HG02852 (cell line): ENCODE measurements around the gene PRSS23.
A peak's percentile ranks its signal among the peaks of the same experiment; 100 is the strongest.

ENCODE experiments used
- ATAC-seq: cut with Tn5 transposase; IDR thresholded peaks from one replicate; pipeline ENCODE4 v1.9.1; 2021; ENCODE audit warnings: mild to moderate bottlenecking, moderate library complexity; ENCODE audit not compliant: unreplicated experiment

The PRSS23 gene

GRCh38 chr11:86790195-86790725 is 10.1 kb upstream of the PRSS23 start:
- no peak for ATAC-seq

DNA sequence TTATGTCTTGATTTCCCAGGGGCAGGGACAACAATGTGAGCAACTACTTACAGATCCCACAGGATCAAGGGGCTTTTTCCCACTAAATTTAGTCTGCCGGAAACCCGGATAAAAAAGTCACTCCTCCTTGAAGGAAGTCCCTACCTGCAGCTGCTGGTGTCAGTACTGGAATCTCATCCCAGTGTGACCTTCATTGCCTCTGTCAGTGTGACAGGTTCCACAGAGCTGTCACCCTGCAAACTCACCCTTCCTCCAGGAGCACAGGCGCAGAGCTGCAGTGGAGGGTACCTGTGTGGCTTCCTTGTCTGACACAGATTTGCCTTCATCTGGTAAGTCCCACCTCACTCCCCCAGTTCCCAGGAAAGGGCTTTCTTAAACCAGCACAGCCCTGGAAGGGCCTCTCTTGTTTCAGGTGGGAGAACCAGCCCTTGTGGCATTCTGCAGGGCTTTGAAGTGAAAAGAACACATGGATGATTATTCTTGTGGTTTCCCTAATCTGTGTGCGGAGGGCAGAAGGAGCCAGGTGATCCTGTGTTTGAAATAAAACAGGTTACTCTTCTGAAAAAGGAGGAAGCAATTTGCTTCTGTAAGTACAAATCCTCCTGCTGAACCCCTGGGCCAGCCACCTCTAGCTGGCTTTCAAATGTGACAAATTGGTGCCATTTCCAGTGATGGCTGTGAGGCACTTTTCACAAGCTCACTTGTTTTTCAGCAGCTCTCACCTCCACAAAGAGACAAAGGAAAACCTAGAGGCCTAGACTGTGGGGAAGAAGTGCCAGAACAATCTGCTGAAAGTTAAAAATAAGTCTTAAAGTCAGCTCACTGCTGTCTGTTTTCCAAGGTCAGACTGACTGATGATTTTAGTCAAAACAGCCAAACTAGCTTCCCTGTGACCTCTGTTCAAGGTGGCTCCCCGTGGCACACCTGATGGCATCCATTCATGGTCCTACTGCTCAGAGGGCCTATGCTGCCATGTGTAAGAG is 9.2 kb upstream of the PRSS23 start:
- ATAC-seq: no peak

DNA sequence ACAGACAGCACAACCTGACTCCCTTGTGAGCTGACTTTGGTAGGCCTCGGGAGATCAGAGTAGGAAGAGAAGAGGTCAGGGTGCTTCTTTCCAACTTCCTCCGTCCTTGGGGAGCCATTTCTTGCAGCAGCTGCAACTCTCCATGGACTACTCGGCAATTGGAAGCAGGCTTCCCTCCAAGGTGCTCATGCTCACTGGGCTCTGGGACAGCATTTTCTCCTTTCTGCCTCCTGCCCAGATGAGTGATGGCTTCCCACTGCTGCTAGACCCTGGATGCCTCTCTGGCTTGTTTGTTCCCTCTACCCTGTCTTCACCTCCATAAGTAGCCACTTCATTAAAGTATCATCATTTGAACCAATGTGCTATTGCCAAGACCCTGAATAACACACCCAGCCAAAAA is 8.2 kb upstream of the PRSS23 start:
- ATAC-seq: no peak

- ATAC-seq: no peak
Observed at GRCh38 chr11:86793307-86793706, 7.0 kb upstream of the PRSS23 start.

- no peak for ATAC-seq
Observed at GRCh38 chr11:86795511-86795910, 4.8 kb upstream of the PRSS23 start.

- no peak for ATAC-seq
Observed at GRCh38 chr11:86795949-86796348, 4.4 kb upstream of the PRSS23 start.

DNA sequence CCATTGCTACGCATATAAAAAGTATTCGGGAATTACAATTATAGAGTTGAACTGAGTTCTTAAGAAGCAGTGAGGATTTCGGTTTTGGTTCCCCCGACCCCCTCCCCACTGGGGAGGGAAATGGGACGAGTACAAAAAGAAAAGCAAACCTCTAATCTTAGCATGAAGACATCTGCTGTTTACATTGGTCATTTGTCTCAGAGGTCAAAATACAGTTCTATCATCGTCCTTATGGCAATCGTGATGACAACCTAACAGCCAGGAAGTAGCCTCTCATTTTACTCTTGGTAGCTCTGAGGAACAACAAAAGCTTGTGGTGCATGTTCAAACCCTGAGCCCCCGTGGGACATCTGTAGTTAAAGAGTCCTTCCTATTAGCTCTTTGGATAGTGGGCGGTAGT is 3.2 kb upstream of the PRSS23 start:
- no peak for ATAC-seq

DNA sequence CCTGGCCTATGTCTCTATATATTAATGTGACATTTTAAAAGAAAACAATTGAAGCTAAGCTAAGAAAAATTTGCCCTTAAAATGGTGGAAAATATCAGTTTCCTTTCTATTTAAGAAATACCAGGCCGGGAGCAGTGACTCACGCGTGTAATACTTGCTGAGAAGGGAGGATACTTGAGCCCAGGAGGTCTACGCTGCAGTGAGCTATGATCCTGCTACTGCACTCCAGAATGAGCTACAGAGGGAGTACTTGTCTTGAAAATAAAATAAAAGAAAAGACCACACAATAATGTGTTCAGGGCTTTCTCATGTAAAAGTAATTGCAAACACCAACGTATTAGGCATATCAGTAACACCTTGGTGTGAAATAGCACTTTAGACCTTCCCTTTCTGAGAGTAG is 1.4 kb upstream of the PRSS23 start:
- ATAC-seq: no peak

GRCh38 chr11:86799680-86800075 is 664 bp upstream of the PRSS23 start:
- ATAC-seq: no peak

DNA sequence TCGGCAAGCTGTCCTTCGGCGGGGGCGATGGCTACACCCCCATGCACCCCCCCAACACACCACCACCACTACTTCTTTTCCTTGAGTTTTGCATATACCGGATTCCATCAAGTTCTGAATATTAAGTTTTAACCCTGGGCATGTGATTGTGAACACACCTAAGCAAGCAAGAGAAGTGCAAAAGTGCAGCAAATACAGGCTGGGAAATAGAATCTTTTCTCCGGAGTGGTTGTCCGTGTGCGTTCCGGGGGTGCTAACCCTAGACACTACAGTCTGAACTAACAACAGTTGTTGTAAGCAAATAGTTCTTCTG is 574 bp downstream of the PRSS23 start:
- ATAC-seq: no peak

- no peak for ATAC-seq
Observed at GRCh38 chr11:86801364-86801763, 1.0 kb downstream of the PRSS23 start.

GRCh38 chr11:86802146-86802545 is 1.8 kb downstream of the PRSS23 start:
- ATAC-seq: no peak

DNA sequence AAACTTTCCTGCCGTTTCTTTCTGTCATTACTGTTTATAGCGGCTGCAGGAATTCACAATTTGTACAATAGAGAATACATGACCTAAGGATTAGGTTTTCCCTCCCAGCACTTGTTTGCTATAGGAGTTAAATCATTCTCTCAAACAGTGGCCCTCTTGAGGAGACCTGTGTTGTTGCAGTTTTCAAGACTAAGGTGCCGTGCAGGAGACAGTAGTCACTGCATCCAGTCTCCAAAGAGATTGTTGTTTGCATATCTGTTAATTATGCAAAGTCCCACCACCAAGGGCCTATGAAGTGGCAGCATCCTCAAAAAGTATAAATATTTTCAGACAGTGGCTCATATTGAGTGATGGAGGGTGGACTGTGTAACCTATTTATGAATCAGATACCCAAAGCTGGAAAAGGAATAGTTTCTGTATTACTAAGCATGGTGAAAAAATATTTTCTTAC is 2.3 kb downstream of the PRSS23 start:
- peak; percentile 40 for ATAC-seq

GRCh38 chr11:86803136-86804045 is 3.0 kb downstream of the PRSS23 start:
- ATAC-seq: no peak

- ATAC-seq: no peak
Observed at GRCh38 chr11:86804951-86805350, 4.6 kb downstream of the PRSS23 start.

- peak; percentile 90 for ATAC-seq
Observed at GRCh38 chr11:86805873-86806310, 5.5 kb downstream of the PRSS23 start.

GRCh38 chr11:86806903-86807302 is 6.6 kb downstream of the PRSS23 start:
- no peak for ATAC-seq

DNA sequence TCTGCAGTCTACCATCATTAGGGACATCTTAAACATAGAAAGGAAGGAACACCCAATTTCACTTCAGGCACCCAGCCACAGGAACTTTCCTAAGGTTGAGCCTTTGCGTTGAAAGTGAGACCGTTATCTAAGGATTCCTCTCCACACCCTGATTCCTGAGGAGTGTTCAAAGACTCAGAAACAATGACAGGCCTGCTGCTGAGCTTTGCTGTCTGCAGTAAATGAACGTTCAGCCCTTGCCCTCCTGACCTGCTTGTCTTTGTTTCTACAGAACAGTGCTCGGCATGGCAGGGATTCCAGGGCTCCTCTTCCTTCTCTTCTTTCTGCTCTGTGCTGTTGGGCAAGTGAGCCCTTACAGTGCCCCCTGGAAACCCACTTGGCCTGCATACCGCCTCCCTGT is 7.0 kb downstream of the PRSS23 start:
- ATAC-seq: no peak

- no peak for ATAC-seq
Observed at GRCh38 chr11:86809561-86809960, 9.2 kb downstream of the PRSS23 start.

- no peak for ATAC-seq
Observed at GRCh38 chr11:86810288-86810687, 9.9 kb downstream of the PRSS23 start.

DNA sequence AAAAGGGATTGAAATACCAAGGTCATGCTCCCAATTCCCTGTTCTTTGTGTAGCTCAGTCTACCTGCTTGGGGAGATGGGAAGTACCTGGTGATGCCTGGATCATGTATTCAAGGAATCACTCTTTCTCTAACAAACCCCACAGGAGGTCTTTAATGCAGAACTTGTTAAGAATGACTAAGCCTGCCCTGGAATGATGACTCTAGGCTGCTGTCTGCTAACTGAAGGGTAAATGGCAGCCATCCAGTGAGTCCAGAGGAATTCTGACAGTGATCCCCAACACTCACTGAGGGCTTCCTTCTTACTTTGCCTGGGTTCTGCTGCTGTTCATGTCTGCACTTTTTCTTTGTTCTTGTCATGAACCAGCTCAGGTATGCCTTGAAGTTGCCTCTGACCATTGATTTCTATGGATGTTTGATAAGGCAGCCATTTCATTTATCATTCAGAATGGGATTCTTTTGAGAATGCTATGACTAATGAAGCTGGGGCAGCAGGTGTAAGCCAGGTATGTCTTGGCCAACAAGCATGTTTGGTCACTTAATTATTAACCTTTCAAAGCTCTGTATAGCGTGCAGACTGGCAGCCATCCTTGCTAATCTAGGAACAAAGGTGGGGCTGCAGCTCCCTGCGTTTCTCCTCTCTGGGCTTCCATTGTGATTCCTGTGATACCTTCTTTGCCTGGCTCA is 11.4 kb downstream of the PRSS23 start:
- no peak for ATAC-seq
